HG03175 (cell line): ENCODE results near the gene ADCY5.
A peak's percentile ranks its signal among the peaks of the same experiment; 100 is the strongest.

Experiments
- ATAC-seq: cut with Tn5 transposase; IDR thresholded peaks from one replicate; pipeline ENCODE4 v1.9.1; 2021; ENCODE audit warnings: mild to moderate bottlenecking, moderate library complexity; ENCODE audit not compliant: unreplicated experiment

The ADCY5 gene

DNA sequence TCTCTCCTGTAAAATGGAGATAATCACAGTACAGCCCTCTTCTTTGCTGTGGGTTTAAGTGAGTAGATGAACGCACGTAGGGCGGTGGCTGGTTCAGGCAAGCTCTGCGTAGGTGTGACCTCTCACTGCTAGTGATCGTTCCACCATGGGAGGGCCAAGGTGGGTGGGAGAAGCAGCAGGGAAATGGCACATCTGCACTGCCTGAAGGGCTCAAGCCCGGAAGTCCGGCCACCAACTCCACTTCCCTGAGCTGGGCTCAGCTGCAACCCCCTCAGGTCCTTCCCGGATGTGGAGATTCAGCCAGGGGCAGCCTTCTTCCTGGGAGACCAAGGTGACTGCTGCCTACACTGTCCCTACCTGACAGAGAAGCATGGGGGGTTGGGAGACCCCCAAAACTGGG lies 102.9 kb downstream of the ADCY5 start:
- ATAC-seq = no peak

DNA sequence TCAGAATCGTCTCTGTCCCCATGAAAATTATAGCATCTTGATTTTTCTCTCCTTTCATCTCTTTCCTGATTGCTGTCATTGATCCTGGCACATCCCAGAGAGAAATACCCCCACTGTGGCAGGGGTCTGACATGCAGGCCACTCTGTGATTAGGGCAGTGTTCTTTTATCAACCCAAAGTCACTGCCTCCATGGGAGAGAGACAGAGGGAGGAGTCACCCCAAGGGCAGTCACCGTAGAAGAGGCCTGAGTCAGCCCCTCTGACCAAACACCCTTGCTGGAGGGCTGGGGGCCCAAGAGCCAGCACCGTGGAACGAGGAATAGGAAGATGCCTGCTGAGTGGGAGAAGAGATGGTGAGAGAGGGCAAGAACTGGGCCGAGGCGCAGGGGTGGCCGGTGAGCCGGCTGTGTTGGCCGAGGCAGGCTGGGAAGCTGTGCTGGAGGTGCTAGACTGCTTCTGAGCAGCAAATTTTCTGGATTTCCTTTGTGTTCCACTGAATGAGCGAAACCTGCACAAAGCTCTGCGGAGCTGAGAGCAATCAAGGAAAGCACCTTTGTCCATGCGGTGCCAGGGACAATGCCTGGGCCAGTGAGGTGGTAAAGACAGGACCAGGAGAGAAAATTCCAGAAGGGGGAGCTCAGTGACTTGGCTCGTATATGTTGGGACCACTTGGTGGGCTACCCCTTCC lies 103.8 kb downstream of the ADCY5 start:
- ATAC-seq = no peak

DNA sequence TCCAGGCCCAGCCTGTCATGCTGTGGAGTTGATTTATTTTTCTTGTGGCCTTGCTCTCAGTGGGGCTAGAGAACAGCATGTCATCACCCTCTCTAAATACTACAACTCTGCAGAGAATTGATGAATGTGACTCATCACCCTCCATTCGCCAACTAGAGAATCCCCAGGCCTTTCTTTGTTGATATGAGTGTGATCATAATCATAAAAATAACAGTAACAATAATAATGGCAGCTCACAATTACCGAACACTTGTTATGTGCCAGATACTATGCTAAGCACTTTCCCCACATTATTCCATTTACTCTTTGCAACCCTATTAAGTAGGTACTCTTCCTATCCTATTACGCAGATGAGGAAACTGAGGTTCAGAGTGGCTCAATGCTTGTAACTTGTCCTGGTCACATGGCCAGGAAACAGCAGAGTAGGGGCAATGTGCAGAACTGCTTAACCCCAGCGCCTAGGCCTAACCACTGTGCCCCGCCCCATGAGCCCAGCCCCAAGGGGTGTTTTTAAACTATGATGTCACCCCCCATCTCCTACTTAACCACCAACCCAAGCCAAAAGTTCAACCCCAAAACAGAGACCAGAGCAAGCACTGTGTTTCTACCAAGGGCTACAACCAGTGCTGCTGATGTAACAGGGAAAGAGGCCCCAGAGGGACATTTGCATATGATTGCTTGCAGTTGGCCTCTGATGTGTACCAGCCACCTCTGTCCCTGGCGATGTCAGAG lies 104.5 kb downstream of the ADCY5 start:
- ATAC-seq = no peak

DNA sequence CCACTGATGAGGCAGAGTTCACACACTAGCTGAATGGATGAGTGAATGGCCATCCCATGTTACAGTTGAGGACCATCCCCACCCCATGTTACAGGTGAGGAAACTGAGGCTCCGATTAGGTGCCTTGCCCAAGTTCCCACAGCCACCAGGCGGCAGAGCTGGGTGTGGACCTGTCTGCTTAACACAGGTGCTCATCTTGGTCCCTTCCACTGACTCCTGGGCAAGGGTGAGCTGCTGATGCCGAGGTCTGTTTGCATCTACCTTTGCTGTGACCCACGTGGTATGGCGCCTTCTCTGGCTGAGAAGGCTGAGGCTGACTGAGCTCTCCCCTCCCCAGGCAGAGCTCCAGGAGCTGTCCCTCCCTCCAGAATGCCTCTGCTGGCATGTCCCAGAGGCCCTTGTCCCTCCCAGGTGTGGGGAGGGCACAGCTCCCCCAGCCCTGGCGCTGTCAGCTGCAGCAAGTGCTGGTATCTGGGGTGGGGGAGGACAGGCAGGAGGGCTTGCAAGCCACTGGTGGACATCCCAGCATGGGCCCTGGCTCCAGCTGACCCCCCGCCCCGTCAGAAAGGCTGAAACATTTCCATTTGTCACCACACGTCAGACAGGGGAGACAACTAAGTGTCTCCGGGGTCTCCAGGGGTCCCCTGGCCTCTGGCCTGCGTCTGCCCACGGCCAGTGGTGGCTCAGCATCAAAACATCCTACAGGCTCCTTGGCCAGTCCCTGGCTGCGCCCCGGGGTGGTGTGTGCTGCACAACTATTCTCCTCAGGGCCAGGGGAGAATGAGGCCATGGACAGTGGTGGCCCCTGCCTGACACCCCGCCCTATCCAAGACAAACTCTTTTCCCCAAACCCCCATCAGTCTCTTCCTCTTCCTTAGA lies 105.4 kb downstream of the ADCY5 start:
- no peak for ATAC-seq

DNA sequence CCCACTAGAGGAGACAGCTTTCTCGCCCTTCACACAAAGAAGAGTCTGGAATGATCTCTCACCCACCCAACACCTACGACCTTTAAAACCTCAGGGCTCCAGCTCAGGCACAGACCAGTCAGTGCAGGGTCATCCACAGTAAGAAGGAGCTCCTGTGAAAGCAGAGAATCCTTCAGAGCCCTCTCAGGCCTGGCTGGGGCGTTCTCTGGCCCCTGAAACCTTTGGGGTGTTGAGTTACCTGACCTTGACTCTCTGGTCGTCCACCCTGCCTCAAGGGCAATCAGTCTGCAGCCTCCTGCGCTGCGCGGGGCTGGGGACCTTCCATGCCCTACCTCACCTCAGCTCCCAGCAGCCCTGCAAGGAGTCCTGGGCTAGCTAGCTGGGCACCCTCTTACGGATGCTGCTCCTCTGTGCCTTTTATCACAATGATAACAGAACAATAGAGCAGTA lies 106.2 kb downstream of the ADCY5 start:
- no peak for ATAC-seq

DNA sequence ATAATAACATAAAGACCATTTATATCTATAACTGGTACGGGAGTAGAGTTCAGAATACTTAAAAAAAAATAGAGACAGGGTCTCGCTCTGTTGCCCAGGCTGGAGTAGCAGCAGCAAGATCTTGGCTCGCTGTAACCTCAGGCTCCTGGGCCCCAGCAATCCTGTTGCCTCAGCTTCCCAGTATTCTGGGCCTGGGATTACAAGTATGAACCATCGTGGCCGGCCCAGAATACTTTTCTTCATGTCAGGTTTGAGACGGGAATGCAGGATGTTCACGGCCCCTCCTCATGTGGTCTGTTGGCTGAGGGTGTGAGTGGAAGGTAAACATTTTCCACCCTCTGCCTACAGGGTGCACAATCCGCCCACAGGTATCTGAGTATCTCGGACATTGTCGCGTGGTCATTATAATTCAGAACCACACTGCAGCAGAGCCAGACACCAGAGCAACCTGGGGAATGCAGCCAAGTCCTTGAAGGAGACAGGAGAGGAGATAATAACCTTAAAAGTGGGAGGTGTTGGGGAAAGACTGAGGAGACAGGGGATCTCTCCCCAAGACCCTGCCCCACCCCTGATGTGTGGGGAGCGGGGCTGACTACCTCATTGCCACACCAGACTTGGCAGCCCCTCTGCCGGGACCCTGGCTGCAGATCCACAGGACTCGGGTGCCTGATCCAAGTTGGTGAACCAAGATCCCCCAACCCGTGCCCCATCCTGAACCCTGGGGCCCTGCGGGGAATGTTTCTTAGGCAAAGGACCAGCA lies 106.8 kb downstream of the ADCY5 start:
- no peak for ATAC-seq

DNA sequence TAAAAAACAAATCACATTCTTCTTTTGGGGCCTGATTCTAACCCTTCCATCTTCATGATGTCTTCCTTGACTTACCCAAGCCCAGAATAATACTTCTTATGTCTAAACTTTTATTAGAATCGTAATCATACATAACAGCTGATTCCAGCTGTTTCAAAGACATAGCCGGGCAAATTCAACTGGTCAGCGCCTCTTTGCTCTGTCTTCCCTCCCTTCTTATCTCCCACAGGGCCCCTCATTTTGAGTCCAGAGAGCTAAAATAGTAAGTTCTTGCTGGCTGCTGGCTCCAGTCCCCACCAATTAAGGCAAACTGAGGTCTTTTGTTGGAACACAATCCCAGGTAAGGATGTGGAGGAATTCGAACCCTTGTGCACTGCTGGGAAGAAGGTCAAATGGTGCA lies 108.6 kb downstream of the ADCY5 start:
- ATAC-seq = no peak

DNA sequence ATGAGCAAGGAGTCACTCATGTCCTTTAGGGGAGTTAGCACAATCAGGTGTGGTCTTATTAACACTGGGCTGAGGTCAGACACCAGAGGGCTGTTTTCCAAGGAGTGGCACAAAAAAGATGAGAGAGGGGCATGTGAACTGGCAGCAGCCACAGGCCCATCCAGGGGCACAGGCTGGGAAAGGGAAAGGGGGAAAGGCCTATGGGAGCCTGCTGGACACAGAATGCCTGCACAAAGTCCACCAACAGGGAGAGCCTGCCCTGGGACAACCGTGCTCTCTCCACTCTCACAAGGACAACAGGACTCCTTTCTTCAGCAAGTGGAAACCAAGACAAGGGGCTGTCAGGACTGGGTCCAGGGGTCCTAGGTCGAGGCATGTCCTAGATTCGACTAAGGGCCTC lies 109.6 kb downstream of the ADCY5 start:
- ATAC-seq = no peak

DNA sequence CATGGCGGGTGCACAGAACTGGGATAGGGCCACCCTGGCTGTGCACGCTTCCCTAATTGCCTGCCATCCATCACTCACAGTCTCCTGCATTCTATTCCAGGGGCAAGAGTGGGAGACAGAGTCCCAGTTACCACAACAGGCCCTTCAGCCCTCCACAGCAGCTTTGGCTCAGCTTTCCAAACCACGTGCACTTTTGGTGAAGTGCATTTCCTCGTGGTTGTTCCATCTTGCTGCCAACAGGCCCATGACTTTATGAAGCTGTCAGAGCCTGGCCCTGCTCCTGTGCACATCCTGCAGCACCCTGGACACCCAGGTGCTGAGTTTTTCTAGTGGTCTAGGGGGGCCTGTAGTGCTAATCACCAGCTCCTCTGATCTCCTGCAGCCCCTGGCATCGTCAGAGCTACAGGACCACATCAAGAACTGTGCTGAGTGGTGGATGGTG lies 110.2 kb downstream of the ADCY5 start:
- no peak for ATAC-seq

DNA sequence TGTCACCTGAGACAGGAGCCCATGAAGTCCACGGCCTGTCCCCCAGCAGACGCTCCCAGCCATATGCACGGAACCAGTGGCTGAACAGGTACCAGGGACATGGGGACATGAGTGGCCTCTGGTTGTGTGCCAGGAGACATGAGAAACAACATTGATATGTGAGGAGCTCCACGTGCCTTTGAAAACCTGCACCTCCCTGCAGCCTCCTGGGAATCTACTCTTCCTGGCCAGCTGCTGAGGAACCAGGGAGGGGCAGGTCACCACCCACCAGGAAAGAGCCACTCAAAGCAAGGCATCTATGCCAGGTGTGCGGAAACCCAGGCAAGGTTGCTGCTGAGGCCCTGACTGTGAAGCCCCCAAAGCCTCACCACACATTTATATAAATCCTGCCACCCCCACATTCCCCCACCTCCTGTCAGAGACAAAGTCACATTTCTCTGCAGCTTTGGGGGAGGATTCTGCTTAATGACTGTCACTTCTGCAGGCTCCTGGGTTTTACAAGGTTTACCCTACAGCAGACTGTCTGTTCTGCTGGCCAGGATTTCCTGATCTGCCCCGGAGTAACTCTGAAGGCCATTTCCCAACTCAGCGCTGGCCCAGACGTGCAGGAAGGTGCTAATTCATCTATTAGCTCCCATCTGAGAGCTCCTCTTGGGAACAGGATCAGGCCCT lies 110.8 kb downstream of the ADCY5 start:
- ATAC-seq = no peak

DNA sequence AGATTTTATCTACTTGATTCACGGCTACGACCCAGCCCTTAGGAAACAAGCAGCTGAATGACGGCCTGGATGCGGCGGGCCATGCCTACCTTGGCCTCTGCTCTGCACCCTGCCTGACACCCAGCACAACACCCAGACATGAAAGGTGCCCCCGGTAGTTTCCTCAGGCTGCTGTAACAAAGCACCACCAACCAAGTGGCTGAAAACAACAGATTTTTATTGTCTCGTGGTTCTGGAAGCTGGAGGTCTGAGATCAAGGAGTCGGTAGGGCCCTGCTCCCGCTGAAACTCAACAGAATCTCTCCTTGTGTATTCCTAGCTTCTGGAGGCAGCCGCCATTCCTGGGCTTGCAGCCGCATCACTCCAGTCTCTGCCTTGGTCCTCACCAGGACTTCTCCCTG lies 111.7 kb downstream of the ADCY5 start:
- no peak for ATAC-seq

DNA sequence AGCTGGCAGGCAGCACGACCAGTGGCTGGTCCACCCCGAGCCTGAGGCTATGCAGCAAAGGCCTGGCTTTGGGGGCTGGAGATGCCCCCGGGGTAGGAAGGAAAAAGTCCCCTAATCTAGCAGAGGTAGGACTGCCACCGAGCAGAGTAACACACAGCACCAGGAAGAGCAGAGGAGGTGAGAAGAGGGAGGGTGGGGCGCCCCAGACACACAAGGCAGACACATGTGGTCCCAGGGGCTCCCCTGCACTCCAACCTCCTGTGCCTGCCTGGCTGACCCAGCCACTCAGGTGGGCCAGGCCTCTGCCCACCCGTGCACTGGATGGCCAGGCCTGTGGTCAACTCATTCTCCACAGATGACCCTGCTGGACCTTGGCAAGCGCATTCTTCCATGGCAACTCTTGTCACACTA lies 112.4 kb downstream of the ADCY5 start:
- ATAC-seq = no peak

DNA sequence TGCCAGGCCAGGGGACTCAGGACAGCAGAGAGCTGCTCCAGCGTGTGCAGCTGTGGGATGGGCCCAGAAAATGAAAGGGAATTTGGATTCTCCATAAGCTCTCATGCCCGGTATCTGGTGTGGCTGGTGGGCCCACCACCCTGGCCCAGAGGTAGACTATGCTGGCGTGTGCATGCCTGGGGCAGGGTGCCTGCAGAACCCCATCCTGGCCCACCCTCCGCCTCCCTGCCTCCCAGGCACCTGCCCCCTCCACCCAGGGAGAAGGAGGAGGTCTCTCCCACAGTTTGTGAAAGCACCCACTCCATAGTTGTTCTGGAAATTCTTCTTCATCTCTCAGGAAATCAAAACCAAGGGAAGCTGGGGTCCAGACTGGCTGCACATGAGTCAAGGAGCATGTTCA lies 112.9 kb downstream of the ADCY5 start:
- no peak for ATAC-seq

DNA sequence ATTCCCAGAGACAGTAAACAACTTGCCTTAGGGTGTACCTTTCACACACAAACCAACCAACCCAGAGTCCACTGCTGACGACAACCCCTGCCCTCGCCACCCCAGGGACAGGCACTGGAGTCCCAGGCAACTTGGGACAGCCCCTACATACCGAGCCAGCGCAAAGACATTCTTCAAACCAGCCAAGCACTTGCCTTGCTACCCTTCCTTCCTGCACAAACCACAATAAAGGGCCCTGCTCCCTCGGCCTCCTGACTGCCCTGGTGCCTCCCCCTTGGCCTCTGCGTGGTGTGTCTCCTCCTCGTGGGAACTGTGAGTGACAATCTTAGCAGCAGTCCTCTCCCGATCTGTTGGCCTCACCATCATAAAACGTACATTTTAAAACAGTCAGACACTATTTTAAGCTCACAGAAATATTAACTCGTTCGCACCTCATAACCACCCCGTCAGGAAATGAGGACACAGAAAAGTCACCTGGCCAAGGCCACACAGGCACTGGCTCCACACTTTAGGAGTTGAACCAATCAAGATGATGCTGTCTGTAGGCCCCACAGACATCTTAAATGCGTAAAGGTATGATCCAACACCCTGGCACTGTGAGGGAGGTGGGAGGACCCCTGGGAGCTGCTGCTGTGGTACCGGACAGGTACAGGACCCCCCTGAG lies 113.8 kb downstream of the ADCY5 start:
- peak; percentile 68 for ATAC-seq

DNA sequence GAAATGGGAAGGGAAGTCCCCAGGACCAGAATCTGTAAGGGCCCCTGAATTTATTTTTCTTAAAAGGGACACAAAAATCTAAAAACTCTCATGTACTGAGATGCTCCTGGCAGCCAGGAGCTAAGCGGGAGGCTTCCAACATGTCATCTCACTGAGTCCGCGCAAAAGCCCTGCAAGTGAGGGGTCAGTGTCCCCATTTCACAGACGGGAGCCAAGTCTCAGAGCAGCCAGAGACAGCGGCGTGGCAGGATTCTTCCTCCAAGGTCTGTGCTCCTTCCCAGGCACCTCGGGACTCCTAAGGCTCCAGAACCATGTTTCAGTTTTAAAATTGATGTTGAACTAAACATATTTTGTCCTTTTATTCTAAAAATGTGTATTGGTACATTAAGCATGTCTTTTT lies 114.8 kb downstream of the ADCY5 start:
- no peak for ATAC-seq

DNA sequence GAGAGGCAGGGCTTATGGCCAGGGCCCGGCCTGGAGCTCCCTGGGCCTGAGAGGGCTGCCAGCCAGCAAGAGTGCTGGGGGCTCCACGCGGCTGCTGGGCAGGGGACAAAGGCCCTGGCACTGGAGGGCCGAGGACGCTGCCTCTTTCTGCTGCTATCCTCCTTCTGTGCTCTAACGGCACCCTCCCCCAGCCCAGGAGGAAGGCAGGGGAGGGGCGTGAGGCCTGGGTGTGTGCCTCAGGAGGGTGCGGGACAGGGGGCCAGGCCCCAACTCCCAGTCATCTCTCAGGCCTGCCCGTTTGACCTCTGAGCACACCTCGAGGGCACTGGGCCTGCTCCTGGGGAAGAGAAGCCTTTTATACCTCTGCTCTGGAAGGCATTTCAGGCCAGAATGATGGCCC lies 115.5 kb downstream of the ADCY5 start:
- ATAC-seq = no peak

DNA sequence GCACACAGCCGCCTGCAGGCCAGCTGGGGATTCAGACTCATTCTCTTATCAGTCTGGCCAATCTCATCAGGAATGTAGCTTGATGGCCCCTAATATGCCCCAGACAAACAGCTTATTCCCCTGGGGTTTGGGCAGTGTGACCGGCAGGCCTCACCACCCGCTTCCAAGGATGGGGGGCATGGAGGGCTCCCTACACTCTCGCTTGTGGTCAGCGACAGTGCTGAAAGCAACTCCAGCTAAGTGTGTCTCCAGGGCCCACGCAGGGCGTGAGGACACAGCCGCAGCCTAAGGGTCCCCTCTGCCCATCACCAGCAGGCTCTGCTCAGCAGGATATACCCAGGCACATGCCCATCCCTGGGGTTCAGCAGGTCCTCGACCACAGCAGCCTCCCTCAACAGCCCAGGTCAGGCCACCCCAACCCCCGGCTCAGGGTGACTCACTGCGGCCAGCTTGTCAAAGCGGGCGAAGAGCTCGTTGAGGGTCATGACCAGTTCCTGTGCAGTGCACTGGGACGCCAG lies 116.7 kb downstream of the ADCY5 start:
- no peak for ATAC-seq

DNA sequence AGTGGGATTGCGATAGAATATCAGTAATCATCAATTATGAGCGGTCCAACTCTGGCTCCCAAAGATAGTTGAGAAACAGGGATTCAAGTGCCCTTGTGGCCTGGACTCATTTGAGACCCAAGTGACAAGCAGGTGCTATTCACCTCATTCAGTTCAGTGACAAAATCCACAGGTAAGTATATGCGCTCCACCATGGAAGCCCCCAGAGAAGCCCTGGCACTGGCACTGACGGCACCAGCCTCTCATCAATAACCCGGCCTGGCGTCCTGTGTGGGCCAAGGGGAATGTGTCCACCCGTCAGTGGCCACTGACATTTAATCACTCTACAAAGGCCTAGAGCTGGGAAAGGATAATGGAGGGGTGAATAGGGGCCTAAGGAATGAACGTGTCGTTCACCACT lies 117.2 kb downstream of the ADCY5 start:
- ATAC-seq = no peak

DNA sequence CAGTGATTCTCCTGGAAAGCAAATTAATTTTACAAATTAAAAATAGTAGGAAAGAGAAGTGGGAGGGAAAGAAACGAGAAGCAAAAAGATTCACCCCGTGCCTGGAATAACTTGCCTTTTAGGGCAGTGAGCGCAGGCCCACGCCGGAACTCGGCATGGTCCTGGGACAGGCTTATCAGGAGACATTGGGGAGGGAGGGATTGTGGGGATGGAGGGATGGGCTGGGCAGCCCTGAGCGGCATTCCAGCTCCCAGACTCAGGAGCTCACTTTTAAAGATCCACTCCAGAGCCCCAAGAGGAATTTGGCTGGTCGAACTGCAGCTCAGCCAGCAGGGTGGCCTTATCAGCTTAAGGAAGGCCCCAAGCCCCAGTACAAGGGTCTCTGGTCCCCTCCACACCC lies 117.9 kb downstream of the ADCY5 start:
- ATAC-seq = no peak
